Liver (tissue), 3 donors: Measurements from ENCODE around the gene PIAS1.

Experiments used
- EGR1 ChIP-seq, 2 donors: IDR thresholded peaks; 2 replicates each; pipeline ENCODE4 v1.6.1; 2016 to 2018; ENCODE audit warnings: antibody characterized with exemption in 2 of 2, low read depth in 2 of 2
- GABPA ChIP-seq, 2 donors: IDR thresholded peaks in 1 of 2; conservative IDR thresholded peaks in 1 of 2; 2 replicates each; pipeline ENCODE4 v1.6.1; 2016; ENCODE audit warnings: antibody characterized with exemption in 2 of 2, mild to moderate bottlenecking in 1 of 2, moderate library complexity in 1 of 2
- JUND ChIP-seq, 2 donors: IDR thresholded peaks; 2 replicates each; pipeline ENCODE4 v1.6.1; 2016; ENCODE audit warnings: antibody characterized with exemption in 2 of 2
- NR2F2 ChIP-seq: IDR thresholded peaks from 2 replicates; pipeline ENCODE4 v1.6.1; 2016; ENCODE audit warnings: antibody characterized with exemption
- RXRA ChIP-seq, 2 donors: IDR thresholded peaks; 2 replicates each; pipeline ENCODE4 v1.6.1; 2017 to 2018; ENCODE audit warnings: antibody characterized with exemption in 2 of 2, mild to moderate bottlenecking in 1 of 2
- TF ChIP-seq, protein P1 (sequence below): fragments of 150-350 bp; IDR thresholded peaks from 2 replicates; pipeline ENCODE4 v1.5.1; 2017; ENCODE audit warnings: improper control_type of control experiment, low read depth, low read length; ENCODE audit not compliant: missing input control
- TF ChIP-seq, protein P2 (sequence below): IDR thresholded peaks from 2 replicates; pipeline ENCODE4 v1.6.1; 2016; ENCODE audit warnings: antibody characterized with exemption
- TF ChIP-seq, protein P3 (sequence below): IDR thresholded peaks from 2 replicates; pipeline ENCODE4 v1.6.1; 2016; ENCODE audit warnings: antibody characterized with exemption
- donor health status: healthy.
- donor health status: healthy.

DNA sequence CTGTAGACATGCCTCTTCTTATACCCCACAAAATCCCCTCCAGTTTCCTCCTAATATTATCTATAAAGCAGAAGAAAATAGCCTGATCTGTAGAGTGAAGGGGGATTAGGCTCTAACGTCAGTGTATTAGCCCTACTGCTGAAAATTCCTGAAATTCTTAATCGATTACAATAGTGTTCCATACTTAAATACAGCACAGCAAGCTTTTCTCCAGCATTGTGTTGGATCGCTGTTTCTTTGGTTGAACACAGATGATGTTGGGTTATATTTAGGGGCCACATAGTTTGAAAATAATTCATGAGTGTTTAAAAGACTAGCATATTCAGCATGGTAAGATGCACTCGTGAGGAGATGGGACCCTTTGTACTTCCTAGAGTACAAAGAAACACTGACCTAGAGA is 52.5 kb downstream of the PIAS1 start:
- TF ChIP-seq NR2F2 (no peak), EGR1 (IDR thresholded peaks at IDR 0.05; ENCODE audit: low read depth in 2 of 2) (no peak), JUND (IDR thresholded peaks at IDR 0.05) (no peak), GABPA (IDR thresholded peaks at IDR 0.05 in 1 of 2, conservative IDR thresholded peaks at IDR 0.05 in 1 of 2) (no peak), RXRA (IDR thresholded peaks at IDR 0.05) (no peak)
- TF ChIP-seq, protein P1, sequence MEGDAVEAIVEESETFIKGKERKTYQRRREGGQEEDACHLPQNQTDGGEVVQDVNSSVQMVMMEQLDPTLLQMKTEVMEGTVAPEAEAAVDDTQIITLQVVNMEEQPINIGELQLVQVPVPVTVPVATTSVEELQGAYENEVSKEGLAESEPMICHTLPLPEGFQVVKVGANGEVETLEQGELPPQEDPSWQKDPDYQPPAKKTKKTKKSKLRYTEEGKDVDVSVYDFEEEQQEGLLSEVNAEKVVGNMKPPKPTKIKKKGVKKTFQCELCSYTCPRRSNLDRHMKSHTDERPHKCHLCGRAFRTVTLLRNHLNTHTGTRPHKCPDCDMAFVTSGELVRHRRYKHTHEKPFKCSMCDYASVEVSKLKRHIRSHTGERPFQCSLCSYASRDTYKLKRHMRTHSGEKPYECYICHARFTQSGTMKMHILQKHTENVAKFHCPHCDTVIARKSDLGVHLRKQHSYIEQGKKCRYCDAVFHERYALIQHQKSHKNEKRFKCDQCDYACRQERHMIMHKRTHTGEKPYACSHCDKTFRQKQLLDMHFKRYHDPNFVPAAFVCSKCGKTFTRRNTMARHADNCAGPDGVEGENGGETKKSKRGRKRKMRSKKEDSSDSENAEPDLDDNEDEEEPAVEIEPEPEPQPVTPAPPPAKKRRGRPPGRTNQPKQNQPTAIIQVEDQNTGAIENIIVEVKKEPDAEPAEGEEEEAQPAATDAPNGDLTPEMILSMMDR: no peak
- TF ChIP-seq, protein P2, sequence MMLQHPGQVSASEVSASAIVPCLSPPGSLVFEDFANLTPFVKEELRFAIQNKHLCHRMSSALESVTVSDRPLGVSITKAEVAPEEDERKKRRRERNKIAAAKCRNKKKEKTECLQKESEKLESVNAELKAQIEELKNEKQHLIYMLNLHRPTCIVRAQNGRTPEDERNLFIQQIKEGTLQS: no peak
- TF ChIP-seq, protein P3, sequence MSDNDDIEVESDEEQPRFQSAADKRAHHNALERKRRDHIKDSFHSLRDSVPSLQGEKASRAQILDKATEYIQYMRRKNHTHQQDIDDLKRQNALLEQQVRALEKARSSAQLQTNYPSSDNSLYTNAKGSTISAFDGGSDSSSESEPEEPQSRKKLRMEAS: no peak
